ENCODE data around the gene DSG2.

The DSG2 gene

DNA sequence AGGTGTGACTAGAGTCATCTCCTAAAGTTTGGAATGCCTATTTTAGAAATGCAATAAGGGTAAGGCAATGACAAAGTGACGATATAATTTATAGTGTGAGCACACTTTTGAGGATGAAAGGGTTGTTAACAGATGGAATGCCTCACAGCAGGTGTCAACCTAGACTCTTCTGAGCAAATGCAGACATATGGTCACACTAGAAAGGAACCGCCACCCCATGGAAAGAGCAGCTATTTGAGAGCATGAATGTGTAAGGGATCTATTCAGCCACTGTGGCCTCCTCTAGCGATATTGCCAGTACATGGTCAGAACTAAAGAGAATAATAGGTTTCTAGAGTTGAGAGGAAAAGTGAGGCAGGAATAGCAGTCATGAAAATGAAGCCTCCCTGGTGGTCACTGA, 18.5 kb downstream of the DSG2 start:
- no peak overlapping the region for H3K27ac ChIP-seq (ENCODE audit: low read length)
- no peak overlapping the region for H3K9ac ChIP-seq (ENCODE audit: low read length)
- H3K27me3 ChIP-seq (ENCODE audit: control insufficient read depth, insufficient read depth, low read length) = no peaks in the 10 kb centered on the region
- H3K4me3 ChIP-seq (ENCODE audit: low read length) = no peak overlapping the region
- H3K36me3 ChIP-seq (ENCODE audit: control insufficient read depth, low read depth, low read length) = peaks cover 20% of the 10 kb centered on the region
- H3K9me3 ChIP-seq (ENCODE audit: control insufficient read depth, low read depth, low read length) = no peaks in the 10 kb centered on the region
- H3K4me1 ChIP-seq (ENCODE audit: control insufficient read depth, low read depth, low read length) = peaks cover 13% of the 10 kb centered on the region

DNA sequence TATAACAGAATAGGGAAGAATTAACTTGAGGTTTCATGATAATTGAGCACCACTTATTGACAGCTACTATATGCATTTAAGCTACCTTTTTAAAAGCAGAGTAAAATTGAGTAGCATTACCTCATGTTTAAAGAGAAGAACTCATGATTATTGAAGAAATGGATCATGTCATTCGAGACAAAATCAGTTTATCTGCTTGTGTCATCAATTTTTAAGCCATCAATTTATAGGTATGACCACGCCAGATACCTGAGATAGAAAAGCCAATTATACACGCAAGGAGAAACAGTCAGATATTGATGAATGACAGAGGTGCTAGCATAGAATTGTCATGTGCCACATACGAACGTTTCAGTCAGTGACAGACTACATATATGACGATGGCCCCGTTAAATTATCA, 28.4 kb downstream of the DSG2 start:
- Histone ChIP-seq H3K27ac (ENCODE audit: low read length) (no peak overlapping the region), H3K4me3 (ENCODE audit: low read length) (no peak overlapping the region), H3K4me1 (ENCODE audit: control insufficient read depth, low read depth, low read length) (no peaks in the 10 kb centered on the region)

DNA sequence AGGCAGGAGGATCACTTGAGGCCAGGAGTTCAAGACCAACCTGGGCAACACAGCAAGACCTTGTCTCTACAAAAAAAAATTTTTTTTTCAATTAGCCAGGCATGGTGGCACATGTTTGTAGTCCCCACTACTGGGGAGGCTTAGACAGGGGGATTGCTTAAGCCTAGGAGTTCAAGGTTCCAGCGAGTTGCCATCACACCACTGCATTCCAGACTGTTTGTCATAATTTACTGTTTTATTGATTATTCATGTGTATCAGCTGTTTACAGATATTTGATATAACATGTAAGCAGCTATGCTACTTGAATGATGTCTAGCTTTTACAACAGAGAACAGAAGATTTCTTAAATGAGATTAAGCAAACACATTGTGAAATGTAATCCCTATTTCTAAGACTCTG, 35.3 kb downstream of the DSG2 start:
- Histone ChIP-seq H3K4me1 (ENCODE audit: control insufficient read depth, low read depth, low read length) (no peaks in the 10 kb centered on the region), H3K9ac (ENCODE audit: low read length) (no peak overlapping the region), H3K4me3 (ENCODE audit: low read length) (no peak overlapping the region), H3K27me3 (ENCODE audit: control insufficient read depth, insufficient read depth, low read length) (no peaks in the 10 kb centered on the region), H3K36me3 (ENCODE audit: control insufficient read depth, low read depth, low read length) (peaks cover 63% of the 10 kb centered on the region), H3K27ac (ENCODE audit: low read length) (no peak overlapping the region), H3K9me3 (ENCODE audit: control insufficient read depth, low read depth, low read length) (no peaks in the 10 kb centered on the region)

More for the DNA sequence above, 28.4 kb downstream of the DSG2 start:
- H3K27me3 ChIP-seq (ENCODE audit: control insufficient read depth, insufficient read depth, low read length) = no peaks in the 10 kb centered on the region
- no peaks in the 10 kb centered on the region for H3K9me3 ChIP-seq (ENCODE audit: control insufficient read depth, low read depth, low read length)
- H3K9ac ChIP-seq (ENCODE audit: low read length) = no peak overlapping the region
- H3K36me3 ChIP-seq (ENCODE audit: control insufficient read depth, low read depth, low read length) = peaks cover 84% of the 10 kb centered on the region

DNA sequence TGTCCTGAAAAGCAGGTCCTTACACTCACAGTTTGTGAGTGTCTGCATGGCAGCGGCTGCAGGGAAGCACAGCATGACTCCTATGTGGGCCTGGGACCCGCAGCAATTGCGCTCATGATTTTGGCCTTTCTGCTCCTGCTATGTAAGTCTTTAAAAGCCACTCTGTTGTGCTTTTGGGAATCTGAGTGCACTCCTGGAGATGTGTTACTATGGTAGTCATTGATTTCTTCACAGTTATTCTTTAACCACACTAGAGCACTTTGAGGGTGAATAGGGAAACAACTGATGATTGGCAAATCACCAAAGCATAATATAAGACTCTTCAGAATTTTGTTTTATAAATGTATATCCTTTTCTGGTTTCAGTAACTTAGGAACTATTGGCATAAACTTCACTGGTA, 40.9 kb downstream of the DSG2 start:
- H3K9ac ChIP-seq (ENCODE audit: low read length) = no peak overlapping the region
- peaks cover 76% of the 10 kb centered on the region for H3K36me3 ChIP-seq (ENCODE audit: control insufficient read depth, low read depth, low read length)
- H3K27me3 ChIP-seq (ENCODE audit: control insufficient read depth, insufficient read depth, low read length) = no peaks in the 10 kb centered on the region
- no peaks in the 10 kb centered on the region for H3K4me1 ChIP-seq (ENCODE audit: control insufficient read depth, low read depth, low read length)
- no peak overlapping the region for H3K4me3 ChIP-seq (ENCODE audit: low read length)
- H3K27ac ChIP-seq (ENCODE audit: low read length) = no peak overlapping the region
- H3K9me3 ChIP-seq (ENCODE audit: control insufficient read depth, low read depth, low read length) = no peaks in the 10 kb centered on the region

DNA sequence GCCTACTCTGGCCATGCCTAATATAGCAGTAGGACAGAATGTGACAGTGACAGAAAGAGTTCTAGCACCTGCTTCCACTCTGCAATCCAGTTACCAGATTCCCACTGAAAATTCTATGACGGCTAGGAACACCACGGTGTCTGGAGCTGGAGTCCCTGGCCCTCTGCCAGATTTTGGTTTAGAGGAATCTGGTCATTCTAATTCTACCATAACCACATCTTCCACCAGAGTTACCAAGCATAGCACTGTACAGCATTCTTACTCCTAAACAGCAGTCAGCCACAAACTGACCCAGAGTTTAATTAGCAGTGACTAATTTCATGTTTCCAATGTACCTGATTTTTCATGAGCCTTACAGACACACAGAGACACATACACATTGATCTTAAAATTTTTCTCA, 48.5 kb downstream of the DSG2 start:
- no peak overlapping the region for H3K9ac ChIP-seq (ENCODE audit: low read length)
- no peak overlapping the region for H3K27ac ChIP-seq (ENCODE audit: low read length)
- no peaks in the 10 kb centered on the region for H3K9me3 ChIP-seq (ENCODE audit: control insufficient read depth, low read depth, low read length)
- no peak overlapping the region for H3K4me3 ChIP-seq (ENCODE audit: low read length)
- H3K27me3 ChIP-seq (ENCODE audit: control insufficient read depth, insufficient read depth, low read length) = no peaks in the 10 kb centered on the region
- H3K4me1 ChIP-seq (ENCODE audit: control insufficient read depth, low read depth, low read length) = peaks cover 9% of the 10 kb centered on the region
- H3K36me3 ChIP-seq (ENCODE audit: control insufficient read depth, low read depth, low read length) = peaks cover 52% of the 10 kb centered on the region

DNA sequence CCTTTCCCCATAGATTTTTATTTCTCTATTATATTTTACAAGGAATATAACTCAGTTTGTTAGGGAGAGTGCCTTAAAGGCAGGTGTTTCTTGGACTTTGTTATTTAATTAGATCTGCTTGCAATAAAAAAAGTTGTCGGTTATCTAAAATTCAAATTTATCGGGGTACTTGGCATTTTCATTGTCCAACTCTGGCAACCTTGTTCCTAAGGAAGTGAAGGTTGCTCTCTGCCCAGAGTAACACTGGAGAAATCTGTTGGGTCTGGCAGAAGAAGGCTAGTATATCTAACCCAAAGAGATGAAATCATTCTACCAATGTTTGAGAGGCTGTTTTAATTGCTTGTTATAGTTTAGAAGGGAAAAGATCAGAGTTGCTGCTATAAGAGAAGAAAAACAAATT, 50.9 kb downstream of the DSG2 start:
- H3K4me3 ChIP-seq (ENCODE audit: low read length) = no peak overlapping the region
- no peaks in the 10 kb centered on the region for H3K9me3 ChIP-seq (ENCODE audit: control insufficient read depth, low read depth, low read length)
- peaks cover 9% of the 10 kb centered on the region for H3K4me1 ChIP-seq (ENCODE audit: control insufficient read depth, low read depth, low read length)
- H3K9ac ChIP-seq (ENCODE audit: low read length) = no peak overlapping the region
- H3K27ac ChIP-seq (ENCODE audit: low read length) = no peak overlapping the region
- H3K27me3 ChIP-seq (ENCODE audit: control insufficient read depth, insufficient read depth, low read length) = no peaks in the 10 kb centered on the region
- peaks cover 31% of the 10 kb centered on the region for H3K36me3 ChIP-seq (ENCODE audit: control insufficient read depth, low read depth, low read length)

DNA sequence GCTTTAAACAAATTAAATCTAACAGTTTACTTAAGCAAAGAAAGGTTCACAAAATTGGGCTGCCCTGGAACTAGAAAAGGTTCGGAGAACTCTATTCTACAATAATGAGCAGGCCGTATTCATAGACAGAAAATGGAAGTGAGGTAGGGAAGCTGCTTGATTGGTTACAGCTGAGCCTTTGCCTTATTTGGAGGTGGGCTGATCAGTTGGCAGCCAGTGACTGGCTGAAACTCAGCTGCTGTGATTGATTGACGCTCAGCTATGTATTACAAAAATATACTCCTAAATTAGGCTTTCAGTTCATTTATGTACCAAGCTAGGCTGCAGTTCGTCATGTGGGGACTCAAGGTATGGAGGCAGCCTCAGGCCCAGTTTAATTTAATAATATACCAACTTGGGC, 51.4 kb downstream of the DSG2 start:
- peaks cover 27% of the 10 kb centered on the region for H3K36me3 ChIP-seq (ENCODE audit: control insufficient read depth, low read depth, low read length)
- no peak overlapping the region for H3K27ac ChIP-seq (ENCODE audit: low read length)

DNA sequence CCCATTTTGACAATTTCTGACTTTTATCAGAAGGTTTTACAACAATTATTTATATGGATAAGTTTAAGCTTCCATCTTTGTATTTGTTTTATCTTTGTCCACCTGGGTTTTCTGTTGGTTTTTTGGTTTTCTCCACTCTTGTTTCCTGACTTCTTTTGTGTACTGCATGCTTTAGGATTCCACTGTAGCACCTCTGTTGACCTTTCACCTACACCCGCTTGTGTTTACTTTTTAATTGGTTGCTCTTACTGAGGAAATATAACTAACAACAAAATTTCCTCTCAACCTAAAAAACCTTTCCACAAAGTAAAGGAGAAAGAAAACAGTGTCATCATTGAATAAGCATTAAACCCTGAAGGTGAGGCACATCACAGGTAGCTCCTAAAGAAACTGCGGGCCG, 53.9 kb downstream of the DSG2 start:
- peaks cover 9% of the 10 kb centered on the region for H3K4me1 ChIP-seq (ENCODE audit: control insufficient read depth, low read depth, low read length)
- H3K27me3 ChIP-seq (ENCODE audit: control insufficient read depth, insufficient read depth, low read length) = no peaks in the 10 kb centered on the region
- H3K9me3 ChIP-seq (ENCODE audit: control insufficient read depth, low read depth, low read length) = no peaks in the 10 kb centered on the region
- H3K9ac ChIP-seq (ENCODE audit: low read length) = no peak overlapping the region
- H3K36me3 ChIP-seq (ENCODE audit: control insufficient read depth, low read depth, low read length) = peaks cover 3% of the 10 kb centered on the region
- H3K4me3 ChIP-seq (ENCODE audit: low read length) = no peak overlapping the region
- no peak overlapping the region for H3K27ac ChIP-seq (ENCODE audit: low read length)

More for the DNA sequence above, 51.4 kb downstream of the DSG2 start:
- no peaks in the 10 kb centered on the region for H3K9me3 ChIP-seq (ENCODE audit: control insufficient read depth, low read depth, low read length)
- no peak overlapping the region for H3K4me3 ChIP-seq (ENCODE audit: low read length)
- H3K4me1 ChIP-seq (ENCODE audit: control insufficient read depth, low read depth, low read length) = peaks cover 9% of the 10 kb centered on the region
- no peak overlapping the region for H3K9ac ChIP-seq (ENCODE audit: low read length)
- H3K27me3 ChIP-seq (ENCODE audit: control insufficient read depth, insufficient read depth, low read length) = no peaks in the 10 kb centered on the region

DNA sequence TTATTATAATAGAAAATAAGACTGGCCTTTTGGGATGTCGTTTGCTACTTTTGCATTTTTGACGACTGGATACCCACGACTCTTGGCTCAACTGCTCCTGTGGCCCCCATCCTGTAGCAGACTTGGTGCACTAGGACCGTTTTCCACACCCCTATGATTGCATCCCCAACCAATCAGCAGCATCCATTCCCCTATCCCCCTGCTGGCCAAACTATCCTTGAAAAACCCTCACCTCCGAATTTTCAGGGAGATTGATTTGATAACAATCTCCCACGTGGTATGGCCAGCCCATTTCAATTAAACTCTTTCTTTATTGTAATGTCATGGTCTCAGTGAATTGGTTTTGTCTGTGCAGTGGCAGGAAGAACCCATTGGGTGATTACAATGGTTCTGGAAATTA, 55.8 kb downstream of the DSG2 start:
- Histone ChIP-seq H3K27ac (ENCODE audit: low read length) (no peak overlapping the region), H3K4me1 (ENCODE audit: control insufficient read depth, low read depth, low read length) (peaks cover 9% of the 10 kb centered on the region), H3K9me3 (ENCODE audit: control insufficient read depth, low read depth, low read length) (no peaks in the 10 kb centered on the region), H3K4me3 (ENCODE audit: low read length) (no peak overlapping the region), H3K27me3 (ENCODE audit: control insufficient read depth, insufficient read depth, low read length) (no peaks in the 10 kb centered on the region), H3K9ac (ENCODE audit: low read length) (no peak overlapping the region), H3K36me3 (ENCODE audit: control insufficient read depth, low read depth, low read length) (no peaks in the 10 kb centered on the region)

DNA sequence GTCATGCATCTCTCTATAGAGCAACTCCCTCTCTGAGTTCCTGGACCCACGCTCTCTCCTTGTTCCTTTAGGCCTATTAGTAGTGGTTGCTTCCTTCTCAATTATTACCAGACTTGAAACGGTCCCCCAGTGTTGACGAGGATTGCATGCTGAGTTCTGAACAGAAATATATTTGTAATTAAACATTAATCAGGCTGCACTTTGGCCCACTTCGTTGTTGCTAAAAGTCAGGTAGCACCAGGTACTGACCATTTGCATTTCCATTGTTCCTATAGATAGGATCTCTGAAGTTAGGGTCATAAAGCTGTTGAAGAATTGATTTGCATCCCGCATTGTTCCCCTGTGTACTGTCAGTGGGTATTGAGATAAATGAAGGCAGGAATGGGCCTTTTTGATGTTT, 56.8 kb downstream of the DSG2 start:
- no peaks in the 10 kb centered on the region for H3K27me3 ChIP-seq (ENCODE audit: control insufficient read depth, insufficient read depth, low read length)
- H3K4me3 ChIP-seq (ENCODE audit: low read length) = no peak overlapping the region
- no peaks in the 10 kb centered on the region for H3K9me3 ChIP-seq (ENCODE audit: control insufficient read depth, low read depth, low read length)
- H3K36me3 ChIP-seq (ENCODE audit: control insufficient read depth, low read depth, low read length) = no peaks in the 10 kb centered on the region
- H3K9ac ChIP-seq (ENCODE audit: low read length) = no peak overlapping the region
- H3K27ac ChIP-seq (ENCODE audit: low read length) = no peak overlapping the region
- no peaks in the 10 kb centered on the region for H3K4me1 ChIP-seq (ENCODE audit: control insufficient read depth, low read depth, low read length)

DNA sequence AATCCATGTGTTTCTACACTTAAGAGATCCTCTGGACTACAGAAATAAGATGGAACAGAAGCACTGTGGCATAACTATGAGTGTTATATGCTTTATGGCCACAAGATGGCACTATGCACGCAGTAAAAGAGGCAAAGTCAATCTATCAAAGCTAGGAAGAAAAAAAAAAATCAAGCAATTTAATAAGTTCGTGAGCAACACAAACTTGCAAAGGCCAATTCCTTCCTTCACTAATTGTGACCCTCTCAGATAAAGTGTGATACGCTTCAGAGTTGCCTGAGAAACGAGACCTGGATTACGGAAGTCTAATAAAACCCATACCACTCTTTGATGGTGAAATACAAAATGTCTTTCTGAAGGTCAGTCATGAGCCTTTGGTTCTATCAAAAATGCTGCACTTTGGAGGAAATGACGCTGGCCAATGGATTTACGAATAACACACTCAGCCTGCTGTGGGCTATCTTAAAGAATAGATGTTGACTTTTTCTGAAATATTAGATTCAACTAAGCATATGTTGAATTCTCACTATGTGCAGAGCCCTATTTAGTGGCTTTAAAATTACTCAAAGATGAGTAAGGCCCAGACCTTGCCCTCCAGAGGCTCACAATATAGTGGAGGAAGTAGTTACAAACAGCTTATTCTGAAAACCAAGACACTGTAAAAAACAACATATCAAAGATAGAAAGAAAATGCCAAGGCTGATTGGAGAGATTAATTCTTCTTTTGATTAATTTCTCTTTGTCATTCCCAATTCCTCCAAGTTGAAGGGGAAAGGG, 58.2 kb downstream of the DSG2 start:
- Histone ChIP-seq H3K9me3 (ENCODE audit: control insufficient read depth, low read depth, low read length) (no peaks in the 10 kb centered on the region), H3K36me3 (ENCODE audit: control insufficient read depth, low read depth, low read length) (no peaks in the 10 kb centered on the region), H3K4me3 (ENCODE audit: low read length) (no peak overlapping the region), H3K9ac (ENCODE audit: low read length) (no peak overlapping the region), H3K4me1 (ENCODE audit: control insufficient read depth, low read depth, low read length) (no peaks in the 10 kb centered on the region), H3K27me3 (ENCODE audit: control insufficient read depth, insufficient read depth, low read length) (no peaks in the 10 kb centered on the region), H3K27ac (ENCODE audit: low read length) (no peak overlapping the region)

DNA sequence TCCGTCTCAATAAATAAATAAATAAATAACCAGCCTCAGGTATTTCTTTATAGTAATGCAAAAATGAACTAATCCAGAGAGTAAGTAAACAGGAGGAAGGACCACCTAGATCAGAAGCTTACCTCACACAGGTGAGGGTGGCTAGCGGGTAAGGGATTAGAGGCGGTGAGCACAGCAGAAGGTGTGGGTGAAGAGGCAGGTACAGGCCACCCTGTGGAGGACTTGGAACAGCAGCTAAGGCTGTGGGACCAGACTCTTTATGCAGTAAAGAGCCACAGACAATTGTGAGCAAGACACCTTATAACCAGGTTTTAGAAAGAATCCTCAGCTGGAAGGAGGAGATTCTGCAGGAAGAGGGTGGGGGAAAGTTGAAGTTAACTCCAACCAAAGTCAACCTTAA, 59.5 kb downstream of the DSG2 start:
- no peak overlapping the region for H3K4me3 ChIP-seq (ENCODE audit: low read length)
- H3K27ac ChIP-seq (ENCODE audit: low read length) = no peak overlapping the region
- no peaks in the 10 kb centered on the region for H3K9me3 ChIP-seq (ENCODE audit: control insufficient read depth, low read depth, low read length)
- H3K36me3 ChIP-seq (ENCODE audit: control insufficient read depth, low read depth, low read length) = no peaks in the 10 kb centered on the region
- H3K9ac ChIP-seq (ENCODE audit: low read length) = no peak overlapping the region
- H3K27me3 ChIP-seq (ENCODE audit: control insufficient read depth, insufficient read depth, low read length) = no peaks in the 10 kb centered on the region
- no peaks in the 10 kb centered on the region for H3K4me1 ChIP-seq (ENCODE audit: control insufficient read depth, low read depth, low read length)
